Small intestine (tissue), 7 donors: ENCODE measurements around the gene DOC2B. TPM values are rescaled to one million over a fixed set of nuclear protein-coding genes. Genes with fewer than 3 reads are reported as not detected.
"Not testable (repeated sequence)": the region's sequence is repeated elsewhere in the genome, so short reads cannot be mapped to it uniquely, and the experiment has no call there.

Experiments used
- DNase-seq, 2 donors: peaks; one replicate each; pipeline versions ENCODE4 v3.0.0 to v3.0.0-alpha.2; 2013
- FAIRE-seq: peaks from 2 replicates; lab custom pipeline; 2012; peaks lifted over from hg19 to GRCh38; lab: Jason Lieb, UNC
- H3K27ac ChIP-seq, 3 donors: one replicate each; pipeline ENCODE4 v1.5.1; 2013; ENCODE audit warnings: low read length in 2 of 3, mild to moderate bottlenecking in 2 of 3, control low read depth in 1 of 3, inconsistent platforms in 1 of 3, low read depth in 1 of 3, moderate library complexity in 1 of 3
- H3K27me3 ChIP-seq, 3 donors: one replicate each; pipeline ENCODE4 v1.6.1; 2013; ENCODE audit warnings: low read length in 3 of 3, inconsistent platforms in 1 of 3; ENCODE audit not compliant: control insufficient read depth in 3 of 3, insufficient read depth in 3 of 3
- H3K36me3 ChIP-seq, 3 donors: one replicate each; pipeline ENCODE4 v1.6.1; 2013; ENCODE audit warnings: low read length in 3 of 3, inconsistent platforms in 1 of 3, low read depth in 1 of 3, mild to moderate bottlenecking in 1 of 3, moderate library complexity in 1 of 3; ENCODE audit not compliant: control insufficient read depth in 3 of 3, insufficient read depth in 2 of 3
- H3K4me1 ChIP-seq, 3 donors: one replicate each; pipeline ENCODE4 v1.6.1; 2013; ENCODE audit warnings: low read length in 2 of 3, inconsistent platforms in 1 of 3, low read depth in 1 of 3, mild to moderate bottlenecking in 1 of 3, moderate library complexity in 1 of 3; ENCODE audit not compliant: control insufficient read depth in 3 of 3, insufficient read depth in 2 of 3
- H3K4me3 ChIP-seq, 3 donors: one replicate each; pipeline ENCODE4 v1.5.1; 2013; ENCODE audit warnings: low read length in 3 of 3, control low read depth in 1 of 3, inconsistent platforms in 1 of 3, low read depth in 1 of 3, mild to moderate bottlenecking in 1 of 3, moderate library complexity in 1 of 3
- H3K9me3 ChIP-seq, 2 donors: one replicate each; pipeline ENCODE4 v1.6.1; 2013; ENCODE audit warnings: low read depth in 1 of 2, low read length in 1 of 2; ENCODE audit not compliant: control insufficient read depth in 2 of 2, insufficient read depth in 1 of 2
- WGBS, 3 donors: extraction: QIAGEN DNeasy Blood & Tissue Kit; methylation state at CpG; one replicate each; pipeline ENCODE4 v1.1.7; 2013; 5-methylcytosine and 5-hydroxymethylcytosine counted together
- polyA plus RNA-seq, 4 donors: library from polyadenylated mRNA; stranded (reverse) in 3 of 4; unstranded in 1 of 4; fragments of 200-250 nt in 3 of 4; fragments of 120-200 nt in 1 of 4; gene quantifications; one replicate each; pipeline versions ENCODE4 v1.2.1 to v1.2.3, GENCODE V29; 2013
- donor health status: healthy with polysubstance abuse.
- donor health status: control.
- donor health status: control.
- donor health status: Bipolar disorder and iron deficiency.
- donor health status: healthy.

Gene DOC2B
- polyA plus RNA-seq, 4 donors: under 0.01 to 12.7 (median 0.91) TPM

DNA sequence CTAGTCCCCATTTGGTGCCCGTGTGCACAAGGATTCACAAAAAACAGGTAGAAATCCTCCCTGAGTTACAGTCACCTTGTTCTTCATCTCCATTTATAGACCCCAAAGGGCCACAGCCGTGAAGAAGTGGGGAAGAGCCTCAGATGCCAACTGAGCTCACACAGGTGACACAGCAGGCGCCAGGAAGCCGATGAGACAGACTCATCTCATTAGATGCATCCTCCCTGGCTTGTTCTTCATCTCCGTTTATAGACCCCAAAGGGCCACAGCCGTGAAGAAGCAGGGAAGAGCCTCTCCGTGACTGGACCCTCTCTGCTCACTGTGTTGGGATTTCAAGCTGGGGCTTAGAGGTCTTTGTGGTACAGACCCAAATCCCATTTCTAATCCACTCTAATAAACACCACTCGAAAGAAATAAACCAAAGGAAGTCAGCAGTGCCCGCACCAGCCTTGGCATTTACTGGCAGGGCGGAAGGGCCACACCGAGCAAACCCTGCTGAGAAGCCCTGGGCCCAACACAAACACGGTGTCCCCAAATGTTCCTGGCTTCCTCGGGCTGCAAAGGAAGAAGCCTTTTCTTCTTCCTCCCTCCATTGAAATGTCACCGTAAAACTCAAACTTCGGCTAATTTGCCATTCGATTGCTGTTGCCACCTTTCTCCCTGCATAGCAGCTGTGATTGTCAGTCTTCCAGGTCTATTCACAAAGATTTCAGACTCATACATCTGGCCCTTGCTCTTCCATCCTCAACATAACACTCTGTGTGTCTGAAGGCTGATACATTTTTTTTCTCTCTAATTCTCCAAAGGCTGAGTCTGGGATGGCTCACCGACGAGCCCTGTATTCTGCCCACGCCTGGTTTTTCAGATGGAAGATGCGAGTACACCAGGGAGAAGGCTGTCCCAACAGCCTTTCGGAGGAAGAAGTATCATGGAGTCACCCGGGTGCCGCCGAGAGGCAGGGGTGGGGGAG is 44.9 kb upstream of the DOC2B start:
- no peaks in the 10 kb centered on the region for H3K36me3 ChIP-seq
- H3K27me3 ChIP-seq: no peaks in the 10 kb centered on the region
- H3K4me3 ChIP-seq: no peak overlapping the region
- DNase-seq (no peak), FAIRE-seq (no peak)
- WGBS, 3 donors: 83 to 89% (median 85%) methylated on average over 22 to 24 of the region's 24 CpGs
- no peaks in the 10 kb centered on the region for H3K4me1 ChIP-seq
- no peak overlapping the region for H3K27ac ChIP-seq
- H3K9me3 ChIP-seq: no peaks in the 10 kb centered on the region

DNA sequence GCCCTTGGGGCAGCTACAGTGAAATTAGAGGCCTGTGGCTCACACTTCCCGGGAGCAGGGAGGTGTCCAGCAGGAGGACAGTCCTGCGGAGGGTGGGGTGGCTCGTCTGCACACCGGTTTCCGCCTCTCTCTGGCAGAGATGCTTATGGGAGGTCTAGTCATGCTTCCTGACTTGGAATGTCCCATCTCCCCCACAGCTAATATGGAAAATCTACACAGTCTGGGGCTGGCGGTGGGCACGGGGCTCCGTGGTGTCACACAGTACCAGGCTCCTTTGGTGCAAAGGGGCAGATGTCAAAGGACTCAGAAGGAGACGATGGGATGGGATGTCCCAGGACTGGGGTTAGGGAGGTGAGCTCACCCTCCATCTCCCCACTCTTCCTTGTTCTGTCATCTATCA is 44.1 kb upstream of the DOC2B start:
- no peak for DNase-seq
- H3K27me3 ChIP-seq: no peaks in the 10 kb centered on the region
- WGBS, 3 donors: 88 to 98% (median 97%) methylated on average over 8 to 9 of the region's 9 CpGs
- no peak overlapping the region for H3K4me3 ChIP-seq
- H3K27ac ChIP-seq: no peak overlapping the region
- H3K4me1 ChIP-seq: no peaks in the 10 kb centered on the region
- H3K9me3 ChIP-seq: no peaks in the 10 kb centered on the region
- no peaks in the 10 kb centered on the region for H3K36me3 ChIP-seq
- no peak for FAIRE-seq

GRCh38 chr17:224576-224975 is 43.1 kb upstream of the DOC2B start:
- H3K4me1 ChIP-seq, H3K4me3 ChIP-seq, H3K36me3 ChIP-seq, H3K27ac ChIP-seq, H3K27me3 ChIP-seq, FAIRE-seq, H3K9me3 ChIP-seq, DNase-seq: not testable (repeated sequence)
- 93 to 100% (median 100%) methylated on average over 2 of the region's 2 CpGs for WGBS, 3 donors

GRCh38 chr17:223723-224471 is 42.4 kb upstream of the DOC2B start:
- 82 to 85% (median 84%) methylated on average over 10 to 12 of the region's 12 CpGs for WGBS, 3 donors

DNA sequence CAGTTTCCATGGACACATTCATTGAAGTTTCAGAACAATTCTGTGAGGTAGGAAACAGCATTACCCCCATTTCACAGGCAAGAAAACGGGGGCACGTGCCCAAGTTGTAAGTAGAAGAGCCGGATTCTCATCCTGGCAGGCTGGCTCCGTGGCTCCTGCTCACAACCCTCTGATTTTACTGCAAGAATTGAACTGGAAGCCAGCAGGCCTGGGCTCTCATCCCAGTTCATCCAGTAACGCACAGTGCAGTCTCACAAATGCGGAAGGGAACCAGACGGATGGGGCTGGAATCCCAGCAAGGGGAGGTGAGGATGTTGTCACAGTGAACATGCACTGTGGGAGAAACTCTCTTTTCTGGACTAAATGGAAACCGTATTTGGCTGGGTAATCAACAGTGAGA is 40.7 kb upstream of the DOC2B start:
- Histone ChIP-seq H3K27me3 (no peaks in the 10 kb centered on the region), H3K9me3 (no peaks in the 10 kb centered on the region), H3K27ac (no peak overlapping the region), H3K4me3 (no peak overlapping the region), H3K36me3 (peaks cover 0 to 4% (median 0%) of the 10 kb centered on the region in 3 donors), H3K4me1 (no peaks in the 10 kb centered on the region)
- WGBS, 3 donors: 81 to 96% (median 89%) methylated on average over 8 of the region's 8 CpGs
- FAIRE-seq (no peak), DNase-seq (no peak)

More at GRCh38 chr17:223723-224471, 42.4 kb upstream of the DOC2B start:
- Histone ChIP-seq H3K36me3 (peaks cover 0 to 2% (median 0%) of the 10 kb centered on the region in 3 donors), H3K27ac (no peak overlapping the region), H3K27me3 (no peaks in the 10 kb centered on the region), H3K4me3 (no peak overlapping the region), H3K9me3 (no peaks in the 10 kb centered on the region), H3K4me1 (no peaks in the 10 kb centered on the region)
- DNase-seq: no peak
- FAIRE-seq: no peak

- Histone ChIP-seq H3K27me3 (no peaks in the 10 kb centered on the region), H3K4me3 (no peak overlapping the region), H3K36me3 (peaks cover 0 to 4% (median 0%) of the 10 kb centered on the region in 3 donors), H3K27ac (no peak overlapping the region), H3K9me3 (no peaks in the 10 kb centered on the region), H3K4me1 (no peaks in the 10 kb centered on the region)
- WGBS, 3 donors: 90 to 94% (median 90%) methylated on average over 10 of the region's 10 CpGs
- DNase-seq (no peak), FAIRE-seq (no peak)
Observed at GRCh38 chr17:219696-220095, 38.2 kb upstream of the DOC2B start.

- no peak for DNase-seq
- H3K36me3 ChIP-seq: peaks cover 0 to 9% (median 0%) of the 10 kb centered on the region in 3 donors
- no peak for FAIRE-seq
- H3K27ac ChIP-seq: no peak overlapping the region
- no peak overlapping the region for H3K4me3 ChIP-seq
- H3K27me3 ChIP-seq: no peaks in the 10 kb centered on the region
- 75 to 79% (median 76%) methylated on average over 8 of the region's 8 CpGs for WGBS, 3 donors
- H3K4me1 ChIP-seq: no peaks in the 10 kb centered on the region
- H3K9me3 ChIP-seq: no peaks in the 10 kb centered on the region
Observed at GRCh38 chr17:218432-219110, 37.1 kb upstream of the DOC2B start.

GRCh38 chr17:216625-217024 is 35.2 kb upstream of the DOC2B start:
- H3K4me1 ChIP-seq: no peaks in the 10 kb centered on the region
- no peak overlapping the region for H3K4me3 ChIP-seq
- H3K27ac ChIP-seq: no peak overlapping the region
- H3K27me3 ChIP-seq: no peaks in the 10 kb centered on the region
- DNase-seq: no peak
- H3K9me3 ChIP-seq: no peaks in the 10 kb centered on the region
- 61 to 67% (median 67%) methylated on average over 2 of the region's 2 CpGs for WGBS, 3 donors
- FAIRE-seq: no peak
- H3K36me3 ChIP-seq: peaks cover 0 to 23% (median 0%) of the 10 kb centered on the region in 3 donors
